ENCODE results near the gene AUTS2.

DNA sequence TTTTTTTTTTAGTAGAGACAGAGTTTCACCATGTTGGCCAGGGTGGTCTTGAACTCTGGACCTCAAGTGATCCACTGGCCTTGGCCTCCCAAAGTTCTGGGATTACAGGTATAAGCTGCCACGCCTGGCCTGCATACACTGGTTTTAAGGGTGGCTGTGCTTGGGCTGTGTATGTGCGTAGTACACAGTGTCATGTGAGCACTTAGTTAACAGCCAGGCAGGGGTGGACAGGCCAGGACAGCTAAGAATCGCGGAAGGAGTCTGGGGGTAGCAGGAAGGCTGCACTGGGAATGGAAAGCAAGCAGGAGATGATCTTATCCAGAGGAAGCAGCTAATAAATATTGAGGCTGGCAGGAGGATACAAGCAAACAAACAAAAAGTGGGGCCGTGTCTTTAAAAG is 1153.6 kb downstream of the AUTS2 start:
- TF ChIP-seq EZH2 (IDR thresholded peaks at IDR 0.05; ENCODE audit: insufficient read depth, poor library complexity, severe bottlenecking) (no peak), EZH2phosphoT487 (IDR thresholded peaks at IDR 0.05; ENCODE audit: insufficient read depth, low read depth) (no peak)

All from GM23248 (cell line).